Activated B cell treated with CpG ODN at 0.5 μM for 24 hours (primary cell): ENCODE data around the gene HINFP. TPM values are rescaled to one million over a fixed set of nuclear protein-coding genes. Genes with fewer than 3 reads are reported as not detected.

Source experiments
- ATAC-seq: fragments of 200-7000 bp; cut with Tn5 transposase; one replicate; pipeline ENCODE4 v1.10.0; 2021; ENCODE audit warnings: low read depth, mild to moderate bottlenecking, moderate library complexity
- CTCF ChIA-PET: fragments of 350-600 bp; sonication (Branson Sonifier 250); formaldehyde crosslinking; loops from one replicate; lab custom pipeline; 2021; ENCODE audit warnings: antibody characterized with exemption; lab: Charles Lee
- POLR2A ChIA-PET: fragments of 350-600 bp; sonication (Branson Sonifier 250); formaldehyde crosslinking; loops from one replicate; lab custom pipeline; 2021; ENCODE audit warnings: antibody characterized with exemption; lab: Charles Lee
- DNase-seq: peaks from one replicate; pipeline ENCODE4 v3.0.0; 2022
- H3K27ac Mint-ChIP-seq: one replicate; pipeline ENCODE4 v1.8.0; 2020; ENCODE audit warnings: mixed read lengths
- H3K27me3 Mint-ChIP-seq: one replicate; pipeline ENCODE4 v1.8.0; 2021; ENCODE audit warnings: mixed read lengths
- H3K36me3 Mint-ChIP-seq: one replicate; pipeline ENCODE4 v1.8.0; 2021; ENCODE audit warnings: low read depth, mixed read lengths
- H3K4me1 Mint-ChIP-seq: one replicate; pipeline ENCODE4 v1.8.0; 2021; ENCODE audit warnings: mixed read lengths
- H3K4me3 Mint-ChIP-seq: one replicate; pipeline ENCODE4 v1.8.0; 2020; ENCODE audit warnings: mild to moderate bottlenecking, mixed read lengths
- H3K9me3 Mint-ChIP-seq: one replicate; pipeline ENCODE4 v1.8.0; 2020; ENCODE audit warnings: mixed read lengths
- CTCF ChIP-seq: fragments of 200-600 bp; IDR thresholded peaks from one replicate; pipeline ENCODE4 v1.8.0; 2022; ENCODE audit warnings: antibody characterized with exemption, mild to moderate bottlenecking
- intact Hi-C: fragments of 100-400 bp; cut with micrococcal nuclease; formaldehyde crosslinking; loops from one replicate; pipeline ENCODE4 v1.15.1; 2024
- total RNA-seq: library from RNA; stranded (reverse); gene quantifications from 2 replicates; pipeline ENCODE4 v1.2.3, GENCODE V29; 2022

Gene HINFP
- total RNA-seq, 1 donor from 2014 or later: 62.6 TPM

GRCh38 chr11:119084663-119085436 lies 36.5 kb upstream of the HINFP start, which contains the start of gene HMBS:
Gene HMBS (plus strand): TSS chr11:119084881. CDS start chr11:119085034, 153 bp downstream.
- Mint-ChIP-seq H3K27ac (peak within 1 kb of the TSS; percentile 93), H3K9me3 (no peaks in the 10 kb centered on the region), H3K36me3 (peaks cover 28% of the 10 kb centered on the region), H3K27me3 (no peaks in the 10 kb centered on the region), H3K4me1 (peaks cover 12% of the 10 kb centered on the region), H3K4me3 (peak within 1 kb of the TSS; percentile 95)
- DNase-seq (peak; percentile 92), ATAC-seq (peak; percentile 90)
- ChIA-PET CTCF (interaction anchor here (0.6 to 1.4 kb wide), 6 partner anchors 10 to 1250 kb away, joined by 3 to 5 read pairs (median 4); partner anchors contain the start of gene HYOU1), POLR2A (interaction anchor here (0.6 to 4.1 kb wide), 26 partner anchors 9 to 666 kb away, joined by 3 to 69 read pairs (median 4); partner anchors contain the start of genes ARCN1, BCL9L, C2CD2L and DPAGT1)
- no peak for TF ChIP-seq CTCF
- intact Hi-C loops: loop anchor here (1.0 to 2.0 kb wide), 4 partner anchors 10 to 67 kb away; partner anchors contain the start of genes DPAGT1, RPS25, TRAPPC4 and VPS11

- no peak for TF ChIP-seq CTCF
- Mint-ChIP-seq H3K4me1 (peaks cover 17% of the 10 kb centered on the region), H3K9me3 (no peaks in the 10 kb centered on the region), H3K27ac (peak overlapping the region; percentile 93), H3K27me3 (no peaks in the 10 kb centered on the region), H3K36me3 (peaks cover 25% of the 10 kb centered on the region), H3K4me3 (peak overlapping the region; percentile 95)
- DNase-seq: no peak
- ChIA-PET CTCF (interaction anchor here (0.7 to 0.9 kb wide), 4 partner anchors 9 to 1250 kb away, joined by 3 to 5 read pairs (median 4); a partner anchor contains a TSS), POLR2A (interaction anchor here (0.6 to 4.1 kb wide), 22 partner anchors 9 to 667 kb away, joined by 3 to 69 read pairs (median 5); partner anchors contain the start of genes ARCN1, BCL9L, C2CD2L and DPAGT1)
- intact Hi-C loops: loop anchor here (1.0 to 2.0 kb wide), 4 partner anchors 10 to 67 kb away; partner anchors contain the start of genes DPAGT1, RPS25, TRAPPC4 and VPS11
- ATAC-seq: no peak
Measured at GRCh38 chr11:119085437-119085847, 35.9 kb upstream of the HINFP start.

GRCh38 chr11:119087123-119087522 lies 34.3 kb upstream of the HINFP start:
- DNase-seq (no peak), ATAC-seq (no peak)
- intact Hi-C loops: no loop called here
- Mint-ChIP-seq H3K4me1 (peaks cover 17% of the 10 kb centered on the region), H3K9me3 (no peaks in the 10 kb centered on the region), H3K36me3 (peaks cover 15% of the 10 kb centered on the region), H3K27ac (no peak overlapping the region), H3K4me3 (no peak overlapping the region), H3K27me3 (no peaks in the 10 kb centered on the region)
- CTCF ChIA-PET: no interaction called here
- TF ChIP-seq CTCF: no peak
- POLR2A ChIA-PET: interaction anchor here (0.7 to 4.1 kb wide), 3 partner anchors 8 to 17 kb away, joined by 4 to 69 read pairs (median 5); a partner anchor contains a TSS

DNA sequence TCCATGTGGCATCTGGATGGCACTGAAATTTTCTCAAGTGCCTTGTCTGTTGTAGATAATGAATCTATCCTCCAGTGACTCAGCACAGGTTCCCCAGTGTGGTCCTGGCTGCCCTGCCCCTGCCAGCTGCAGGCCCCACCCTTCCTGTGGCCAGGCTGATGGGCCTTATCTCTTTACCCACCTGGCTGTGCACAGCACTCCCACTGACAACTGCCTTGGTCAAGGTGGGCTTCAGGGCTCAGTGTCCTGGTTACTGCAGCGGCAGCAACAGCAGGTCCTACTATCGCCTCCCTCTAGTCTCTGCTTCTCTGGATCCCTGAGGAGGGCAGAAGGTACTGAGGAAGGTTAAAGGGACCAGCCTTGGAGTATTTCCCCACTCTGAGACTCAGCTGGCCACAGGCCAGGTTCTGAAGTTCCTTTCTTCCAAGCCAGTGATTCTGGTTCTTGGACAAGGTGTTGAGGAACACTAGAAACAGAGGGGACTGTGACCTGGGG lies 33.6 kb upstream of the HINFP start:
- no peak overlapping the region for H3K4me3 Mint-ChIP-seq
- peaks cover 15% of the 10 kb centered on the region for H3K36me3 Mint-ChIP-seq
- intact Hi-C loops: no loop called here
- no peaks in the 10 kb centered on the region for H3K9me3 Mint-ChIP-seq
- H3K27ac Mint-ChIP-seq: no peak overlapping the region
- H3K4me1 Mint-ChIP-seq: peaks cover 22% of the 10 kb centered on the region
- no peaks in the 10 kb centered on the region for H3K27me3 Mint-ChIP-seq
- no peak for DNase-seq
- CTCF ChIA-PET: no interaction called here
- POLR2A ChIA-PET: no interaction called here
- TF ChIP-seq CTCF: no peak
- ATAC-seq: no peak

DNA sequence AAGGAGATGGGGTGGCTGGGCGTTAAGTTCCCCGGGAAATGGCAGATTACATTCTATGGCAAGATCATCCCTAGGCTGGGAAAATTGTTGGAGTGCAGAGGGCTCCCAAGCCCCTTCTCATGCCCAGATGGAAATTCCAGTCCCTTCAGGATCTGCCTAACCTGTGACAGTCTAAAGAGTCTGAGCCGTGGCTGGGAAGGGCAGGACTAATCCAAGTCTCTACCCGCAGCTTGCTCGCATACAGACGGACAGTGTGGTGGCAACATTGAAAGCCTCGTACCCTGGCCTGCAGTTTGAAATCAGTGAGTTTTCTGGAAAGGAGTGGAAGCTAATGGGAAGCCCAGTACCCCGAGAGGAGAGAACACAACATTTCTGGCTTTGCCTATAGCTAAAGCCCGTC lies 33.0 kb upstream of the HINFP start:
- ATAC-seq: no peak
- Mint-ChIP-seq H3K36me3 (peaks cover 18% of the 10 kb centered on the region), H3K9me3 (no peaks in the 10 kb centered on the region), H3K27ac (no peak overlapping the region), H3K4me3 (no peak overlapping the region), H3K4me1 (peaks cover 25% of the 10 kb centered on the region), H3K27me3 (no peaks in the 10 kb centered on the region)
- DNase-seq: no peak
- TF ChIP-seq CTCF: no peak
- CTCF ChIA-PET: no interaction called here
- intact Hi-C loops: no loop called here
- POLR2A ChIA-PET: no interaction called here
